Keratinocyte (primary cell): Measurements from ENCODE around the gene TARBP2. TPM values are rescaled to one million over a fixed set of nuclear protein-coding genes. Genes with fewer than 3 reads are reported as not detected.

Source experiments
- DNase-seq: peaks from one replicate; pipeline ENCODE4 v3.0.0-alpha.2; 2011; ENCODE audit warnings: low read depth, missing footprints, low spot score
- FAIRE-seq: peaks from 2 replicates; lab custom pipeline; 2011; peaks lifted over from hg19 to GRCh38; lab: Jason Lieb, UNC
- H2AFZ ChIP-seq: 2 replicates; pipeline ENCODE4 v1.6.0; 2012; ENCODE audit warnings: low read length, control low read depth, inconsistent platforms; ENCODE audit not compliant: control insufficient read depth
- H3K27ac ChIP-seq: 2 replicates; pipeline ENCODE4 v1.5.1; 2011; ENCODE audit warnings: low read length; ENCODE audit not compliant: control insufficient read depth, insufficient read depth
- H3K27me3 ChIP-seq: 3 replicates; pipeline ENCODE4 v1.6.0; 2011; ENCODE audit warnings: low read length; ENCODE audit not compliant: control insufficient read depth, insufficient read depth; ENCODE audit errors: extremely low read depth
- H3K36me3 ChIP-seq, 2 experiments: 2 replicates in 1 of 2; 3 replicates in 1 of 2; pipeline ENCODE4 v1.5.1; 2011; ENCODE audit warnings: low read length in 2 of 2, mild to moderate bottlenecking in 1 of 2; ENCODE audit not compliant: control insufficient read depth in 2 of 2, insufficient read depth in 2 of 2; ENCODE audit errors: extremely low read depth in 1 of 2
- H3K4me1 ChIP-seq: 3 replicates; pipeline ENCODE4 v1.5.1; 2011; ENCODE audit warnings: low read length; ENCODE audit not compliant: control insufficient read depth, insufficient read depth; ENCODE audit errors: extremely low read depth
- H3K4me2 ChIP-seq: 3 replicates; pipeline ENCODE4 v1.6.0; 2011; ENCODE audit warnings: low read depth, low read length; ENCODE audit not compliant: control insufficient read depth, insufficient read depth; ENCODE audit errors: extremely low read depth
- H3K4me3 ChIP-seq, 3 experiments: fragments of 200-600 bp in 1 of 3; sonication (generic) in 1 of 3; 2 replicates in 2 of 3; 3 replicates in 1 of 3; pipeline ENCODE4 v1.5.1; 2011 to 2016; ENCODE audit warnings: low read length in 3 of 3, mild to moderate bottlenecking in 3 of 3, control low read depth in 2 of 3, inconsistent platforms in 1 of 3, low read depth in 1 of 3, mixed read lengths in 1 of 3, mixed run types in 1 of 3, moderate library complexity in 1 of 3; ENCODE audit not compliant: control insufficient read depth in 2 of 3, insufficient read depth in 2 of 3; ENCODE audit errors: extremely low read depth in 1 of 3
- H3K79me2 ChIP-seq: 2 replicates; pipeline ENCODE4 v1.6.0; 2012; ENCODE audit warnings: low read length; ENCODE audit not compliant: control insufficient read depth, insufficient read depth
- H3K9ac ChIP-seq: 3 replicates; pipeline ENCODE4 v1.6.0; 2011; ENCODE audit warnings: low read length; ENCODE audit not compliant: control insufficient read depth, insufficient read depth; ENCODE audit errors: extremely low read depth
- H3K9me1 ChIP-seq: 3 replicates; pipeline ENCODE4 v1.6.0; 2011; ENCODE audit warnings: low read length; ENCODE audit not compliant: control insufficient read depth, insufficient read depth; ENCODE audit errors: extremely low read depth
- H3K9me3 ChIP-seq: 2 replicates; pipeline ENCODE4 v1.5.1; 2012; ENCODE audit warnings: low read depth, low read length; ENCODE audit not compliant: control insufficient read depth
- H4K20me1 ChIP-seq: 3 replicates; pipeline ENCODE4 v1.6.0; 2011; ENCODE audit warnings: low read length; ENCODE audit not compliant: control insufficient read depth, insufficient read depth; ENCODE audit errors: extremely low read depth
- CTCF ChIP-seq, 3 experiments: IDR thresholded peaks in 1 of 3; conservative IDR thresholded peaks in 1 of 3; optimal IDR thresholded peaks in 1 of 3; 2 replicates in 2 of 3; 3 replicates in 1 of 3; pipeline versions ENCODE3 to v1.5.1; 2011; ENCODE audit warnings: low read length in 3 of 3, mild to moderate bottlenecking in 3 of 3, moderate library complexity in 2 of 3, control low read depth in 1 of 3, inconsistent platforms in 1 of 3; ENCODE audit not compliant: insufficient read depth in 2 of 3; ENCODE audit errors: extremely low read depth in 1 of 3
- EZH2 ChIP-seq: IDR thresholded peaks from one replicate; pipeline ENCODE4 v1.6.1; 2012; ENCODE audit warnings: inconsistent platforms, mild to moderate bottlenecking, low read length, moderate library complexity
- dilution Hi-C: fragments of 300-500 bp; cut with MboI; formaldehyde crosslinking; loops from one replicate; pipeline ENCODE4 v1.7.0; 2020; ENCODE audit warnings: low sequenced_read_pairs; ENCODE audit not compliant: extremely low pct_ligation_motif_present
- polyA plus RNA-seq, 5 experiments: library from polyadenylated mRNA; depleted of rRNA in 3 of 5; stranded (reverse) in 3 of 5; stranded (forward) in 1 of 5; unstranded in 1 of 5; fragments of >200 nt; gene quantifications; 1 replicate in 1 of 5; 2 replicates in 3 of 5; 3 replicates in 1 of 5; pipeline versions ENCODE4 v1.2.1 to v1.2.3, GENCODE V29; 2011 to 2012; ENCODE audit warnings: missing spikeins in 2 of 5, low read depth in 1 of 5, low replicate concordance in 1 of 5

The TARBP2 gene
- polyA plus RNA-seq, 1 donor (not counting 4 experiments of a cell fraction or from before 2014, with no cell fraction given), result 21.0 TPM

- Histone ChIP-seq H2AFZ (no peak overlapping the region), H3K9me1 (no peaks in the 10 kb centered on the region), H3K9me3 (no peaks in the 10 kb centered on the region), H3K4me1 (peaks cover 29% of the 10 kb centered on the region), H3K9ac (no peak overlapping the region), H3K27me3 (no peaks in the 10 kb centered on the region), H3K36me3 (peaks cover 0 to 2% of the 10 kb centered on the region in 2 experiments), H3K79me2 (peaks cover 11% of the 10 kb centered on the region), H3K4me2 (no peak overlapping the region), H3K4me3 (no peak overlapping the region), H4K20me1 (no peaks in the 10 kb centered on the region), H3K27ac (no peak overlapping the region)
- dilution Hi-C loops, result no loop called here
- DNase-seq (no peak), FAIRE-seq (no peak)
- no peak for TF ChIP-seq EZH2
- no peak for TF ChIP-seq CTCF (optimal IDR thresholded peaks at IDR 0.05 in 1 of 3, IDR thresholded peaks at IDR 0.05 in 1 of 3, conservative IDR thresholded peaks at IDR 0.05 in 1 of 3; ENCODE audit: extremely low read depth in 1 of 3, insufficient read depth in 2 of 3, low read length in 3 of 3)
Measured at GRCh38 chr12:53498235-53498630, 2.9 kb upstream of the TARBP2 start.

- FAIRE-seq, result no peak
- no peaks in the 10 kb centered on the region for H3K27me3 ChIP-seq
- peak within 1 kb of the TSS; percentile 79 for H3K4me2 ChIP-seq
- peak within 1 kb of the TSS; percentile 67 for H2AFZ ChIP-seq
- H3K9me1 ChIP-seq, result no peaks in the 10 kb centered on the region
- H3K79me2 ChIP-seq, result peaks cover 11% of the 10 kb centered on the region
- peak within 1 kb of the TSS; percentile 84 for H3K27ac ChIP-seq
- peak within 1 kb of the TSS; percentile 78 for H3K9ac ChIP-seq
- peak within 1 kb of the TSS; percentile 55 to 74 (median 71) for H3K4me3 ChIP-seq
- H3K4me1 ChIP-seq, result peaks cover 22% of the 10 kb centered on the region
- TF ChIP-seq EZH2, result no peak
- TF ChIP-seq CTCF (optimal IDR thresholded peaks at IDR 0.05 in 1 of 3, IDR thresholded peaks at IDR 0.05 in 1 of 3, conservative IDR thresholded peaks at IDR 0.05 in 1 of 3; ENCODE audit: extremely low read depth in 1 of 3, insufficient read depth in 2 of 3, low read length in 3 of 3), result peak in 1 of 3 experiments; percentile 50
- DNase-seq, result no peak
- H3K36me3 ChIP-seq, result peaks cover 2 to 7% of the 10 kb centered on the region in 2 experiments
- no peaks in the 10 kb centered on the region for H3K9me3 ChIP-seq
- dilution Hi-C loops, result no loop called here
- H4K20me1 ChIP-seq, result no peaks in the 10 kb centered on the region
Measured at GRCh38 chr12:53499266-53500141, 1.6 kb upstream of the TARBP2 start, which contains the start of gene MAP3K12. Gene MAP3K12, minus strand, starts transcription at chr12:53499458. Its CDS starts 12,067 bp downstream, at chr12:53487391.
